ENCODE measurements around the gene CSRP1.
"Not testable (repeated sequence)": the region's sequence is repeated elsewhere in the genome, so short reads cannot be mapped to it uniquely, and the experiment has no call there.

Gene CSRP1

DNA sequence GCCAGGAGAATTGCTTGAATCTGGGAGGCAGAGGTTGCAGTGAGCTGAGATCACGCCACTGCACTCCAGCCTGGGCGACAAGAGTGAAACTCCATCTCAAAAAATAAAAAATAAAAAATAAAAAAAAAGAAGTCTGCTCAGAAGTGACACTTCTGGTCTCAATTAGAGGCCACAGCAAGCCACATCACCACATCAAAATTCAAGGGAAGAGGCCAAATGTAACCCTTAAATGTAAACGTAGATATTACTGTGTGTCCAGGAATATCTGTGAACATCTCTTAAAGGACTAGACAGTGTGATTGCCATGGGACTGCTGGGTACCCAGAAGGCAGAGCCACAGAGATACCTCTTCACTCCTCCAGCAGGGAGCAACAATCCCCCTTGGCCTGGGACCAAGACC lies 28.3 kb downstream of the CSRP1 start:
- not testable (repeated sequence) for DNase-seq (ENCODE audit: low read depth in 2 of 2)

DNA sequence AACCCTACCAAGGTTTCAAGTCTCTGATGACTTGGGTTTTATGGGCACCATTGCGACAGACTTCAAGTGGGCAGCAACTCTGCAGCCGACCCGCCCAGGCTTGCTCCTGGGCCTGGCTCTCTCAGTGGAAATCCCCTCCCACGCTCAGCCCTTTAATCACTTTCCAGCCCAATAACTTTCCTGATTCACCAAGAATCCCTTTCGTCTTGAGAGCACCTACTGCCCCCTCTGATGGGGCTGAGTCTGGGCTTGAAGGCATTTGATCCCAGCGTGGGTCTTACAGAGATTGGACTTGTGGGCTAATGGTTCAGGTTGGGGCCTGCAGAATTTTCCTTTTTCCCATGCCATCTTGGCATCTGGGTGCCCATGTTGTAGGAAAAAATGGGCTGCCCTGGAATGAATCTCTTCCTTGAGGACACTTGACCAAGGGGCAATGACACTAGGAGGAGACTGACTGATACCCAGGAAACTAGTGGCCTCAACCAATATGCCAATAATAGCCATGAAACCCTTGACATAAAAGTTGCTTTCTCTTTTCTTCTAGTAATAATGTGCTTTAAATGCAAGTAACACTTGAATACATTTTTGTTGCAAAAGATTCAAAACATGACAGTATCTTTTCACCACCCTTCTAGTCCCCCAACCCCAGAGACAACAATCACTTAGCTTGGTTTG lies 30.1 kb downstream of the CSRP1 start:
- no peak for DNase-seq (ENCODE audit: low read depth in 2 of 2)

DNA sequence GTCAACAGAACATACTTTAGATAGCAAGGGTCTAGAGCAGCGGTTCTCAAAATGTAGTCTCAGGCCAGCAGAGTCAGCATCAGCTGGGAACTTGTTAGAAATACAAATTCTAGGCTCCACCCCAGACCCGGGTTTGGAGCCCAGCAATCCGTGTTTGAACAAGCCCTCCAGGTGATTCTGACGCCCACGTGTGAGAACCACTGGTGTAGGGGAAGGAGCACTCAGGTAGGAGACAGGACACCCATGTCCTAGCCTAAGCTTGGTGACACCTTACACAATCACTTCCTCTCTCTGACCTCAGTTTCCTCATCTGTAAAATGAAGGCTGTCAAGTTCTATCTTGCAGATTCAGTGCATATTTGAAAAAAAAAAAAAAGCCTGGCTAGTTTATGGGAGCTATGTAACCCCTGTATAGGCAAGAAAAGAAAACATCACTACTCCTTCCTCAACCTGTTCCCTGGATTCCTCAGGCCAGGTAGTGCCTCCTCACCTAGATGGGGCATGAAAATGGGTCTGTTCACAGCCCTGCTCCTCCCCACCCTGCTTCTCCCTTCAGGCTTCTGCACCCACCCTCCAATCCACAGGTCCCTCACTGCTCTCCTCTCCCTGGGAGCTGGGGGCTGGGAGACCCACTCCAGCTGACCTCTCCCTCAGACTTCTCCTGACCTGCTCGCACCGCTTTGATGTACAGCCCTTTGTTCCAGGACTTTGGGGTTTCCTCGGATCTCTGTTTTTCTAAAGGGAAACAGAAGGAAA lies 30.8 kb downstream of the CSRP1 start:
- no peak for DNase-seq (ENCODE audit: low read depth in 2 of 2)

DNA sequence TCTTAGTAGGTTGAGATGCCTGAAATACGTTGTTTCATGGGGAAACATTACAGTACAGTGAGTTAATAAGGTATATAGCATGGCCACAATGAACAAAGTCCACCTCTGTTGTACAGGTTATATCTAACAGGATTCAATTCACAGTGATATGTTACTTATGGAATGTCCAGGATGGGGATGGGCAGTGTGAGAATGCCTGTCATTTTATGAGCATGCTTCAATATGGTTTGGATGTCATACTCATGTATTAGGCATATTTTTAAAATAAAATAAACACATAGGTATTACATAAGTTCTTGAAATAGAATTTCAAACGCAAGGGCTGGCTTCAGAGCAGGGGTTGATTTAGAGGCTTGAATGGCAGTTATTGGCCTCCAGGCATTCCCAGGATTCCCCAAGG lies 31.8 kb downstream of the CSRP1 start:
- no peak for DNase-seq (ENCODE audit: low read depth in 2 of 2)

DNA sequence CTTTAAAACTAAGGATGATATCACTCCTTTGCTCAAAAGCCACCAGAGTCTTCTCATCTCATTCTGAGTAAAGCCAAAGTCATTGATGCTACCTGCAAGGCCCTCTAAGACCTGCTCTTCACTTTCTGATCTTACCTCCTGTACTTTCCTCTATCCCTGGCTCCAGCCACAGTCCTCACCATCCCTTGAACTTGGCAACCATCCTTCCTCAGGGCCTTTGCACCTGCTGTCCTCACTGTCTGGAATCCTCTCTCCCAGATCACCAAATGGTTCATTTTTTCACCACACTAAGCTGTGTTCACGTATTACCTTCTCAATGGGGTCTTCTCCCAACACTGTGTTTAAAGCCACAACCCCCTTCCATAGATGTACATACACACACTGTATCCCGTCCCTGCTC lies 33.6 kb downstream of the CSRP1 start:
- no peak for DNase-seq (ENCODE audit: low read depth in 2 of 2)

DNA sequence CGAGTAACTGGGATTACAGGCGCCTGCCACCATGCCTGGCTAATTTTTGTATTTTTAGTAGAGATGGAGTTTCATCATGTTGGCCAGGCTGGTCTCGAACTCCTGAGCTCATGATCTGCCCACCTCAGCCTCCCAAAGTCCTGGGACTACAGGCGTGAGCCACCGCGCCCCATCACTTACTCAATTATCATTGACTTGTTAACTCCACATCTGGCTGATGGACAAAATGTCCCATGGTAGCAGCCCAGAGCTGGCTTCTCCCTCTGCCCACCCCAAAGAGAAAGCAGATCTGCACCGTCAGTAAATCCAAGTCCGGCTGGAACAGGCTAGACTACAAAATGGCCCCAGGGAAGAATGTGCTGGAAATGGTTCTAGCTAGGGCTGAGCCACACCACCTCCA lies 34.6 kb downstream of the CSRP1 start:
- not testable (repeated sequence) for DNase-seq (ENCODE audit: low read depth in 2 of 2)

DNA sequence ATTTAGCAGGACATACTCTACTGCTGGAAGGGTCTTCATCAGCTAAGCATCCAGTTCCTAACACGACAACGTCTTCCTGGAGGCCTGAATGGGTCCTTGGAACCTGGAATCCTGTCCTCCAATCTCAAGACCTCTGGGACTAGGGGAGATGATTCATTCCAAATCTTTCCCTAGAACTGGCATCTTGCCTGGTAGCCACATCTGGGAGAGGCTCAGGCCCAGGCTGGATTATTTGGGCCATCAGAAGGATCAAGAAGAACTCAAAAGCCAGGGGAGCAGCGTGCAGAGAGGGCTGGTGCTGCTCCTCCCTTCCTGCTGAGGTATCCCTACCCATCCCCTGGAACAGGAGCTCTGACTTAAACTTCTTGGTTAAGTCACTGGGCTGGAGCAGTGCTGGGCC lies 35.2 kb downstream of the CSRP1 start:
- DNase-seq (ENCODE audit: low read depth in 2 of 2): no peak

DNA sequence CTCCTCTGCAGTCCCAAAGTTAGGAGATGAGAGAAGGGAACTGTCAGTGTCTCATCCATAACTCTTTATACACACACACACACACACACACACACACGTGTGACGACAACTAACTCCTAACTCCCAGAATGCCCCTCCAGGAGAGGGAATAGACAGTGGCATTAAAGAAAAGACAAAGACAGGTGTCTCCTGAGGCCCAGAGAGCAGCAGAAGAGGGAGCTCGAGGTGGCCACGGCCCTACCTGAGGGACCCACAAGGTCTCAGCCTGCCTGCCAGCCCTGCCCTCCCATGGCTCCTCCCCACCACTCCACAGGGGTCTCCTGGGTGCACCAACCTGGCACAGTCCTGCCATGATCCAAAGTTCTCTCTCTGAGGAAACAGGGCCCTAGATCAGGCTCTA lies 36.3 kb downstream of the CSRP1 start:
- no peak for DNase-seq (ENCODE audit: low read depth in 2 of 2)

DNA sequence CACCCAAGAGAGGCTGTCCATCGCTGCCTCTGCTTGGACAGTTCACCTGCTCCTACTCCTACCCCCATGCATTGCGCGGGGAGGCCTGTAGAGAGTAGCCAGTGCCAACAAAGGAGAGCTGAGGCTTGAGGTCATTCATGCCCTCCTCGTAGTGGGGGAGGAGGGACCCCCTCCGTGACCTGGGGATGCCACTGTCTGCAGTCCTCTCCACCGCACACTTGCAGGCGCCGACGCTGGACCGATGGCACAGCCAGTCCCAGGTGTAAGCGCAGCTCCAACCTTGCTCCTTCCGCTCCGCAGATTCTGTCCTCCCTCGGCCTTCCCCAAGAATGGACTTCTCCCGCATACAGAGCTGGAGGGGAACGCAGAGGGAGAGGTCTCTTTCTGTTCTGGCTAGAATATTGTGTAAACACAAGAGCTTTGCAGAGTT lies 37.3 kb downstream of the CSRP1 start:
- DNase-seq (ENCODE audit: low read depth in 2 of 2): no peak

DNA sequence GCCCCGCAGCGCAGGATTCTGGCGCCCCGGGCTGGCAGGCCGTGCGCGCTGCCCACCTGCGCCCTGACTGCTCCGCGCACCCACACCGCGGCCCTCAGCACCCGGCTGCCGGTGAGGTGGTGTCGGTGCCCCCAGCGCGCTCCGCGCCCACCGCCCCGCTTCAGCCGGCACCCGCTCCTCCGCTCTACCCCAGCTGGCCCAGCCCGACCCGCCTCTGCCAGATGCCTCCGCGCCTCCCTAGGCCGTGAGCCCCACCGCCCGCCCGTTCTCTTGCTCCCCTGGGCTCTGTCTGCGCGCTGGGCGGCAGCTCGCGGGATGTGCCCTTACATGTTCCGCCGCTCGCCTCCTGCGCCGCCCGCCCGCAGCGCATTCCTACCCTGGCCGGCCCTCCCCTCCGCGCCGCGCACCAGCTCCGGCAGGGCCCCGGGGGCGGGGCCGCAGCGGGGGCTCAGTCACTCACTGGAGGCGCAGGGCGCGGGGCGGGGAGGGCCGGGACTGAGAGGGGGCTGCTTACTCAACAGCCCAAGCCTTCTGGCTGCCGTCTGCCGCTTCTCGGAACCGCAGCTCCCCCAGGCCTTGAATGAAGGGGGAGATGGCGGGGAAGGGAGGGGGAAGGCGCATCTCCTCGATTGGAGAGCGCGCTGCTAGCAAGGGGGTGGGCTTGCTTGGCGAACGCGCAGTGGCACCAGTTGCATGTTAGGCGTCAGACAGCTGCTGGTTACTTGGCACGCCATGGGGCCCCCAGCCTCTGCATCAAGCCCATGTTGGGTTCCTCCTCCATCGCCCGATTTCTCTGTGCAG lies 37.9 kb downstream of the CSRP1 start, which contains the start of gene PHLDA3:
PHLDA3 (minus strand) TSS at position 345 of the 801 bp plus-strand sequence. CDS start 402 bp downstream, outside the sequence.
- DNase-seq (ENCODE audit: low read depth in 2 of 2): peak; percentile 24 to 40

DNA sequence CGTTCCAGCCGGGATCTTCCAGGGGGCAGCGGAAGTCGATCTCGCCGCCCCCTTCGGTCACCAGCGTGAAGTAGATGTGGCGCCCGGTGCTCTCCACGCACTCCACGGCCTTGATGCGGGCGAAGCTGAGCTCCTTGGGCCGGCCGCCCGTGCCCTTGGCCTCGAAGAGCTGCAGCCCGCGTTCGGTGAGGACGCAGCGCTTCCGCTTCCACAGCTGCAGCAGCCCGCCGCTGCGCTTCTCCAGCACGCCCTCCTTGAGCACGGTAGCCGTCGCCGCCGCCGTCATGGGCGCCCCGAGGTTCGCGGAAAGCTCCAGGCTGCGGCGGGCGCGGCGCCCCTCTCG lies 38.5 kb downstream of the CSRP1 start:
- DNase-seq (ENCODE audit: low read depth in 2 of 2): no peak

DNA sequence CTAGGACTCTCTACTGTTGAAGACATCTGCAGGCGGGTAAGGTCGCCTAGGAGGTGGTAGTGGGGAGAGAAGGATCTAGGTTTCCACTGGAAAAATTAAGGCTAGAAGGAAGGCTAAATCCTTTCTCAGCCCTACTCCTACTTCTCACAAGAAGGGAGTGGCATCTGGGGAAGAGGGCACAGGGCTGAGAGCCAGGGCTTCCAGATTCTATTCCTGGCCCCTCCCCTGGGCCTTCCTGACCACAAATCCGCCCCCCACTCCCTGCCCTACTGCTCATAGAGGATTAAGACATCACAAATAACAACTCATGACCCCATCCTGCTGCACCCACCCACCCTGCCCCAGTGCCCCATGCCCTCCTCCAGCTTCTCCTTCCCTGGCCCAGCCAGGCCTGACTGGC lies 40.4 kb downstream of the CSRP1 start:
- DNase-seq (ENCODE audit: low read depth in 2 of 2): no peak

DNA sequence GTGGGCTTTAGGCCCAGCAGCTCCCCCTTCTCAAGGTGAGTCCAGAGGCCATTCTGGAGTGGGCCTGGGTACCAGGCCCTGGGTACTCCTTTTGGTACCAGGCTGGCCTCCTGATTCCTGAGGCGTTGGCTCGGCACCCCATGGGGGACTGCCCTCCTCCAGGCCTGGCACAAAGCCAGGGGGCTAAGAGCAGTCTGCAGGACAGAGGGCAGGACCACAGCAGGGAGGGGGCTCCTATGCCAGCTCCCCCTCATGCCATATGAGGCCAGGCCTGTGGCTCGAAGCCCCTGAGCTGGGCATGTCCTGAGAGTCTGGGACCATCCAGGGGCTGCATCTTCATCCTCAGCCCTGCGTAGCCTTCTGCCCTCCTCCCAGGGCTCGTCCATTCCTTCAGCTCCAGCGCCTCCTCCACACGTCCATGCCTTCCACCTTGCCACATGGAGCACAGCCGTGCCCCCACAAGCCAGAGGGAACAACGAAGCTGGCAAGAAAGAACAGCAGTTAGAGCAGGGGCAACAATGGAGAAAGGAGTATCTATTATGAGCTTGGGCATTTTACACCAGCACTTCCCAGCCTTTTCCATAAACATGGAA lies 41.1 kb downstream of the CSRP1 start:
- no peak for DNase-seq (ENCODE audit: low read depth in 2 of 2)

DNA sequence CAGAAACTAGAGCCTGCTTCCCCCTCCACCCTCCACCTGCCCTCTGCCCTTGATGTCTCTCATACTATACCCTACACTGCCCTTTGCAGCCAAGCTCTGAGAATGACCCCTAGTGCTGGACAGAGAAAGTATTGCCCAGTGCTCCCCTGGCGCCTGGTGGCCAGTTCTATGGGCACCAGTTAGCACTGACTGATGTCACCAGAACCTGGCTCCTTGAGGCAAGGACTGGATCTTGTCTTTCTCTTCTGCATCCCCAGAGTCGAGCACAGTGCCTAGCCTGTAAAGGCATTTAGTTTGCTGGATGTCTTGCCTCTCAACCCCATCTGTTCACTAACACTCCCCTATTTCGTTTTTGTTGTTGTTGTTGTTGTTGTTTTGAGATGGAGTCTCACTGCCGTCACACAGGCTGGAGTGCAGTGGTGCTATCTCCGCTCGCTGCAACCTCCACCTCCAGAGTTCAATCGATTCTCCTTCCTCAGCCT lies 43.8 kb downstream of the CSRP1 start:
- DNase-seq (ENCODE audit: low read depth in 2 of 2): no peak

DNA sequence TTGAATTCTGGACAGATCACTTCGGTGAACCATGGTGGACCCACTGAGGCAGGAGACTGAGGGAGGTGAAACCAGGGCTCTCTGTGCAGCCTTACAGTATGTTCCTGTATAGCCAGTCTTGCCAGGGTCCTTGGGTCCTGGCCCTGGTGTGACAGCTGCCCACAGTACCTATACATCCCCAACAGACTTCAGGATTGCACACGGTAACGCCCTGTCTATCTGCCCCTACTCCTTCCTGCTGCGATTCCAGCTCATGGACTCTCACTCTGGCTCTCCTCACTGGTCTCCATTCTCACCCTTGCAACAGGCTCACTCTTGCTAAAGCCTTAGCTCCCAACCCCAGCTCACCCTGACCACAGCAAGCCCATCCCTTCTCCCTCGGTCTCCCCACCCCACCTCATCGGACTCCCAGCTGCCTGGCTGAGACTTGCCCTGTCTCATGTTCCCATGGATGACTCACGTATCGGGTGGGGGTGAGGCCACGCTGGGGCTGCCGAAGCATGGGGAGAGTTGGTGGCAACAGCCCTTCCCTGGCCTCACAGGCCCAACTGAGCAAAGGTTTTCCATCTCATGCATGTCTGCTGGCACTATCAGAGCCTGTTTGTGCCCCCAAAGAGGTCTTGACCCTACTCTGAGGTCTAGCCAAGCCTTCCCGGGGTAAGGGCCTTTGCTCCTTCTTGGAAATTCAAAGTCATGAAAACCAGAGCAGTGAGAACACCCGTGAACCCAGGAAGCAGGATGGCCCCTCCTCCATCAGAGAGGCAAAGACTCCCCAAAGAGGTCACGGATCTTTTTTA lies 45.1 kb downstream of the CSRP1 start:
- DNase-seq (ENCODE audit: low read depth in 2 of 2): no peak

DNA sequence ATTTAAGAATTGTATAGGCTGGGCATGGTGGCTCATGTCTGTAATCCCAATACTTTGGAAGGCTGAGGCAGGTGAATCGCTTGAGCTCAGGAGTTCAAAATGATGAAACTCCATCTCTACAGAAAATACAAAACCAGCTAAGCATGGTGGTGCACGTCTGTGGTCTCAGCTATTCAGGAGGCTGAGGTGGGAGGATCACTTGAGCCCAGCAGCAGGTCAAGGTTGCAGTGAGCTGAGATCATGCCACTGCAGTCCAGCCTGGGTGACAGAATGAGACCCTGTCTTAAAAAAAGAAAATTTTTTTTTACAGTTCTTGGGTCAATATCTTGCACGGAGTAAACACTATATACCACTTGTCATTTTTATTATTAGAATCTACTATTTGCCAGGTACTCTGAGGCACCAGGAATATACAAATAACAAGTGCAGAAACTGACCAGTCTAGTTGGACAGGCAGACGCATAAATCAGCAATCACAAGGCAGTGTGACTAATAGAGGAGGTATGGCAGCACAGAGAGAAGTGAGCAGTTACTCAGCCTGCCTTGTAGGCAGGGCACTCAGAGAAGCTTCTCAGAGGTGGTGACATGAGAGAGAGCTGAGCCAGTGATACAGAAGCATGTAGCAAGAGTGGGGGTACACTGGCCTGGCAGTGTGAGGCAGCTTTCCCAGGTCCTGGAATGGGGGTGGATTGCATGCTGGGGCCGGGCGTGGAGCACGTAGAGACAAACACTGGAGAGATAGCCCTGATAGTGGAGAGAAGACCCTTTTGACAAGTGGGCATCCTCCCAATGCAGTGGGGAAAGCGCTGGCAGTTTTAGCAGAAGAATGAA lies 45.9 kb downstream of the CSRP1 start:
- no peak for DNase-seq (ENCODE audit: low read depth in 2 of 2)

DNA sequence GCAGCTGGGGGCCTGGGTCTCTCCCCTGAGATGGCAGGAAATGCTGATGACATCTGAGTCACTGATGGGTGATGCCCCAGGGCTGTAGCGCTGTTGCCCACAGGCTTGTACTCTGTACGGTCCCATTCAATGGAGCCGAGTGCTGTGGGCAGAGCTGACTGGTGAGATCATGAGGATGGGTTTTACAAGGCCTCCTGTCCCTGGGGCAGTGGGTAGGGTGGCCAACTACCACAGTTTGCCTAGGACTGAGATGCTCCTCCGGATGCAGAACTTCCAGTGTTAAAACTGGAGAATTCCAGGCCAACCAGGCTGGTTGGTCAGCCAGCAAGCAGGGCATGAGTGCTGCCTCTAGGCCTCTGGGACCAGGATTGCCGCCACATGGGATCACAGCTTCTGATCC lies 47.1 kb downstream of the CSRP1 start:
- no peak for DNase-seq (ENCODE audit: low read depth in 2 of 2)

DNA sequence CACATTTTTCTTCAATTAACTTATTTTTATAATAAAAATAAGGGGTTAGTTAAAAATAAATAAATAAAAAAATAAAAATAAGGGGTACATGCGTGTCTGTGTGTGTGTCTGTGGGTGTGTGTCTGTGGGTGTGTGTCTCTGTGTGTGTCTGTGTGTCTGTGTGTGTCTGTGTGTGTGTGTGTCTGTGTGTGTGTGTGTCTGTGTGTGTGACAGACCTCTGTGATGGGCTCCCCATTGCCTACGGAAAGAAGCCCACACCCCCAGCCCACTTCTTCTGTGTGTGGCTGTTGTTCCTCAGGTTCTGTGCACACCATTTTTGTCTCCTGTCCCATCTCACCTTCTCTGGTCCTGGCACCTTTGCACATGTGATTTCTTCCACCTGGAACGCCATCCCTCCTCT lies 47.9 kb downstream of the CSRP1 start:
- DNase-seq (ENCODE audit: low read depth in 2 of 2): no peak

DNA sequence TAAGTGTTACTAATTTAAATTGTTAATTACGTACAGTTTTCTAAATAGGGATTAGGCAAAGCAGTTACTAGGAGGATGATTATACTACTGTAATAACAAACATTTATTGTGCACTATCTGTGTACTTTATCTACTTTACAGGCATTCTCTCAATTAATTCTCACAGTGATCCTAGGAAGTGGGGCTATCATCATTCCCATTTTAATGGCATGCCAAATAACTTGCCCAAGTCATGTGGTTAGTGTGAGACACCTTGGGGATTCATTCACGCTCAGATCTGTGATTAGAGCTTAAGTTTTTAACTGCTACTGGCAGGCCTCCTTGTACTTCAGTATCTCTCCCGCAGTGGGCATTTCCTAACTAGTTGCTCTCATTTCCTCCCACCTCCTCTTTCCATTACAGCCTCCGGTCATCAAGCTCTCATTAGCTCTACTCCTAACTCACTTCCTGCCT lies 49.4 kb downstream of the CSRP1 start:
- no peak for DNase-seq (ENCODE audit: low read depth in 2 of 2)

All from stimulated activated CD4-positive, alpha-beta T cell treated with anti-CD3 and anti-CD28 coated beads, Interleukin-4, amount 100 ng/mL, for 48 hours (primary cell).